CD4-positive, alpha-beta T cell treated with Interleukin-1 beta for 1 hour (primary cell): ENCODE data around the gene PLA2G4D.

Experiments used
- DNase-seq, 2 donors: peaks; one replicate each; pipeline ENCODE4 v3.0.0-alpha.2; 2020 to 2022

The PLA2G4D gene

DNA sequence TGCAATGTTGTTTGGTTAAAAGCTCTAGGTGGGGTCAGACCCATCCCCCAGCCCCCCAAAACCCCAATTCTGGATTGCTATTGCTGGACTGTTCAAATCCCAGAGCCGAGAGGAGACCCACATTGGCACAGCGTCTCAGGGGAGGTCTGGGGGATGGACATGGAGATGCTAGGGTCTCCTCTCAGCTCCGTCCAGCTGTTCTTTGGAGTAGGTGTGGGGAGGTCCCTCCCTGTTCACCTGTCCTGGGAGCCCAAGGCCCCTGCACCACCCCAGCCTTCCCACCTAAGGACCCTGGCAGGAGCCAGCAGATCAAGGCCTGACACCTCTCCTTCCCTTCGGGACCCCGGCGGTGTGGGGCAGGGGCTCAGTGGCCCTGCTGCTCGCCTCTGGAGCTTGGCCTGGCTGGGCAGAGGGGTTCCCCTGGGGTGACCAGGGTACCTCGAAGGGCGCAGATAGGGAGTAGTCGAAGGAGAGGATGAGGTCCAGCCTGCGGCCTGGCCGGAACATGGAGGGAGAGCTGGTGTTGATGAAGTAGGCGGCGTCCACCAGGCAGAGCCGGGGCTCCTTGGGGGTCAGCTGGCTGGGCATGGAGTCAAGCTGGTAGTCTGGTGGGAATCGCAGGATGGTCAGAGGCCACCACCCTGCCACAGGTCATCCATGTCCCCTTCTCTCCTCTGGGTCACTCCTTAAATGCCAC, 23.9 kb downstream of the PLA2G4D start:
- DNase-seq, result no peak

DNA sequence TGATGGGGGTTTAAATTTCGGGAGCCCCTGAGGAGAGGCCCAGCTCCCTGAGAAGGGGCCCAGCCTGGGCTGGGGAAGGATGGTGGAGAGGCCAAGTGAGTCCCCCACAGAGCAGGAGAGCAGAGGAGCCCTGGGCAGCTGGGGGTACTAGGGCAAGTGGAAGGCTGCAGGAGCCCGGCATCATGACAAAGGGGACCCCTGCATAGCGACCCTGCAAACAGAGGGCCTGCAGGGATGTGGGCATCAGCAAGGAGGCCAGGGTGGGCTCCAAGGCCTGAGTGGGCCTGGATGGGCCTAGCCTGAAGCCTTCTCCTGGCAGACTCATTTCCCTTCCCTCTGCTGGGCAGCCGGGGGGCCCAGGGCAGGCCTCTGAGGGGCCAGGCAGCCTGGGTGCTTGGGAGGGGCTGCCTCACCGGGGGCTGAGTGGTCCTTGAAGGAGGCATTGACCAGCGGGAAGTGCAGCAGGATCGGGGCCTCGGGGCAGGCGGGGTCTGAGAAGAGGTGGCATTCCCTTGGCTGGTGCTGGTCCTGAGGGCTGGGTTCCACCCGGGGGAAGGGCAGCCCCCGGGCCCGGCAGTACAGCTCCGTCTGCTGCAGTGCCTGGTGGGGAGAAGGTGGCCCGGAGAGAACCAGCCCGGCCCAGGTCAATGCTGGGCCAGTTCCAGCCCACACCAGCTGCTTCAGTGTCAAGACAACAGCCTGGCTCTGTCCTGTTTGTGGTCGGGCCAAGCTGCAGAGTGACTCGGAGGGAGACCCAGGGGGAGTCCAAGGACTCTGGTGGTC, 24.7 kb downstream of the PLA2G4D start:
- no peak for DNase-seq

DNA sequence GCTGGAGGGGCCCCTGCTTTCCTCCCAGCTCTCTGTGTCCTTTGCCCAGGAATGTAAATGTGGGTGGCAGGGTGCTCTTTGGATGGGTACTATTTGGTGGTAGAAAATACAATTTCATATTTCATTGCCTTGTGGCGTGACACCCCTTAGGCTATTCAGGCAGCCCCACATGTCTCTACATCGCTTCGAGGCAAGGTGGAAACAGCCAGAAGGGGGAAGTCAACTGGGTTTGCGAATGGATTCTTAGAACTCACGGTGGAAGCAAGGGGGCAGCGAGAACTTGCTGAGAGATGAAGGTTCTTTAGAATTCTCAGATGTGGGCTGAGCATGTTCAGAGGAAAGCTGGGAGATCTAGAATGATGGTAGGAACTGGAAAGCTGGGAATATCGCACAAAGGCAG, 25.3 kb downstream of the PLA2G4D start:
- no peak for DNase-seq

DNA sequence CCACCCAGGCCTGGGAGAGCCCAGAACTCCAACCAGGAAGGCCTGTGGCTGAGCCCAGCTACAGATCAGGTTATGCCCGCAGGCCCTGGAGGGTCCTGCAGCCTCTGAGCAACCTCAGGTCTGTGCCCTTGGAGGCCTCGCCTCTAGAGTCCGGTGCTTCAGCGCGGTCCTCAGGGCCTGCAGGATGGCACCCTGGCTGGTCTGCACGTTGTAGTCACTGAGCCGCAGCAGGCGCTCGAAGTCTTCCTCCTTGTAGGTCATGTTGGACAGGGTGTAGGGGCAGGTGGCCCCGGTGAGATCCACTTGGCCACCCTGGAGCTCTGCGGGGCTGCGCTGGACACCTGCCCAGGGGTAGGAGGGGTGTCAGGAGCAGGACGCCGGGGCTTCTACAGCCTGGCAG, 25.8 kb downstream of the PLA2G4D start:
- no peak for DNase-seq

DNA sequence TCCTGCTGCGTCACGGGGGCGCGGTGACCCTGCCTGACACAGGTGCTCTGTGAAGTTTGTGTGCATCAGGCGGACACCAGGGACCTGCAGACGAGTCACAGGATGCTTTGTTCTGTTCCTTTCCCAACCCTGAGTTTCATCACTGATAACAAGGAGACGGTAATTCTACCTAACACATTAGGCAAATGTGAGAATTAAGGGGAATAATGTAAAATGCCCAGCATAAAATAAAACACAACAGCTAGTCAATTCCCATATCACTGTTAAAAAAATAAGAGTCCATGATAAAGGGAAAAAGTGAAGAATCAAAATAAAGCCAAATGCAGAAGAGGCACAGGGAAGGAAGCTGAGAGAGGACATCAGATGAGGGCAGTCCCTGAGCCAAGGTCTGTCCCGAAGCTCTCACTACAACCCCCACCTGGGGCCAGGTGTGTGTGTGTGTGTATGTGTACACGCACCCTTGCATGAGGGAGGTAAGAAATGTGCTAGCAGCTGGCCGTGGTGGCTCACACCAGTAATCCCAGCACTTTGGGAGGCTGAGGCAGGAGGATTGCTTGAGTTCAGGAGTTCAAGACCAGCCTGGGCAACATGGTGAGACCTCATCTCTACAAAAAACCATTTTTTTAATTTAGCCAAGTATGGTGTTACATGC, 27.5 kb downstream of the PLA2G4D start:
- no peak for DNase-seq

DNA sequence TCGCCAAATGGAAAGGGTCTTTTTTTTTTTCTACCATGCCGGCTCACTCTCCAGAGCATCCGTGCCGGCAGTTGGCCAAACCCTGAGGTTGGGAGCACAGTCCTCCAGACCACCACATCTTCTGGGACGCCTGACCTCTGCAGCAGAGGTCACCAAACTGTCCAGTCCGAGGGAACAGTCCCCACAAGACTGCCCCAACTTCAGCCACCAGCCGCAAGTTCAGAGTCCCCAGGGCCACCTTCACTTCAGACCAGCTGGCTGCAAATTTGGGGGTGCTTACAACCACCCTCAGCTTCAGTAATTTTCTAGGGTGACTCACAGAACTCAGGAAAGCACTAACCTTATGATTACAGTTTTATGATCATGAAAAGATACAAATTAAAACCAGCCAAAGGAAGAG, 28.9 kb downstream of the PLA2G4D start:
- DNase-seq, result no peak

DNA sequence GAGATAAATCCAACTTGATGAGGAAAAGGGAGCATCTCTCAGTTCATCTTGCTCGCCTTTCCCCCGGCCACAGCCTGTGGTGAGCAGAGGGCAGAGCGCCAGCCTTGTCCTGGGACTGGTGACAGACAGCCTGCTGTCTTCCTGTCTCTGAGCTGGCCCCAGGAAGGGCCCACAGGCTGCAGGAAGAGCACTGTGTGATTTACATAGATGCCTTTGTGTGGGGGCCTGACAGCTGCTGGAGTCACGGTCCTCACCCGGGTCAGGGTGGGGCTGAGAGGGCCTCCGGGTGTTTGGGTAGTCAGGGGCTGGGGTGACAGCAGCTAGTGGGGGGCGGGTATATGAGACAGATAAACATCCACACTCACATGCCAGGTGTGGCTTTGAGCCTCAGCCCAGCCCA, 29.3 kb downstream of the PLA2G4D start:
- no peak for DNase-seq

DNA sequence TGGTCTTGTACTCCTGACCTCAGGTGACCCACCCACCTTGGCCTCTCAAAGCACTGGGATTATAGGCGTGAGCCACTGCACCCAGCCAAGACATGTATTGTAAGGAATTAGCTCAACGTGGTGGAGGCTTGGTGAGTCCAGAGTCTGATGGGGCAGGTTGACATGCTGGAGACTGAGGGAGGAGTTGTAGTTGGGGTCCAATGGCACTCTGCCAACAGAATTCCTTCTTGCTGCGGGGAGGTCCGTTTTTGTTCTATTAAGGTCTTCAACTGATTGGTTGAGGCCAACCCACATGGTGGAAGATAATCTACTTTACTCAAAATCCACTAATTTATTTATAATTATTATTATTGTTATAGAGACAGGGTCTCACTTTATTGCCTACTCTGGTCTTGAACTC, 30.1 kb downstream of the PLA2G4D start:
- no peak for DNase-seq

DNA sequence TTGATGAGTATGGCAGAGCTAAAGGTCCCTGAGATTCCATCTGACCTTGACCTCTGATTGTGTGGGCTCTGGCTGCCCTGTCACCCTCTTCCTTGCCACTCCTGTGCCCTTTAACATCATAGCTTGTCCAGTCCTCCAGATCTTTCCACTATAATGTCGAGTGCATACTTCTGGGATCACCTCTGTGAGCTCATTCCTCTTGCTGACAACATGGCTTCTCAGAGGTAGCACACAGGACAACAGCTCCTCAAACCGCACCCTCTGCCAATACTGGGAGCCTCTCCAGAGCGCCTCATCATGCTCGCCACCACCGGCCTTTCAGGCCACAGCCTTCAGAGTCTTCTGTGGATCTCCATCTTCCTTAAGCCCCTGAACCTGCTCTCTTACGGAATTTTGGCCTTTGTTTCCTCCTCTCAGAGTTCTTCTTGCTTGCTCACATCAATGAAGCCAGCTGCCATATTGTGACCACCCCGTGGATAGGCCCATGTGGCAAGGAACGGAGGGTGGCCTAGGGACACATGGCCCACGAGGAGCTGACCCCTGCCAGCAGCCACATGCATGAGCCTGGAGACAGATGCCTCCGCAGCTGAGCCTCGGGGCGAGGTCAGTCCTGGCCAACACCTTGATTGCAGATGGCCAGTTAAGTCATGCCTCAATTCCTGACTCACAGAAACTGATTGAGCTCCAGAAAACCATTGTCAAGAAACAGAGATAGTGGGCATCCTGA, 31.1 kb downstream of the PLA2G4D start:
- DNase-seq, result no peak

DNA sequence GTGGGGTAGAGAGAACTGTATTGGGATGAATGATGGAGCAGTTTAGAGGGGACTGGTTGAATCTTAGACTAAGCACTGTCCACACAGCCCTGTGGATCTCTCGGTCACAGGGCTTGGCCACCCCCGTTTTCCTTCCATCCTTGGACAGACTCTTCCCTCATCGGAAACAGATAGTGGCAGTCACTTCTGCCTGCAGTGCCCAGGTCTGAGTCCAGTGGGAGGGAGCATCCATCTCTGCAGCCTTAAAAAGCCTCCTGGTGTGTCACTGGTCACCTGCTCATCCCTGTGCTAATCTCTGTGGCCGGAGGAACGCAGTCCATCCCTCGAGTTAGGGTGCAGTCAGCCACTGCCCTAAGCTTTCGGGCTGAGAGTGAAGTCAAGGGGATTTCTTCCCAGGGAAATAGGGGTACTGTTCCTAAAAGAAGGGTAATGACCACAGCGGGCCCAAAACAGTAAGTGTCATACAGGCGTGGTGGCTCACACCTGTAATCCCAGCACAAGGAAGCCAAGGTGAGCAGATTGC, 32.0 kb downstream of the PLA2G4D start:
- no peak for DNase-seq

DNA sequence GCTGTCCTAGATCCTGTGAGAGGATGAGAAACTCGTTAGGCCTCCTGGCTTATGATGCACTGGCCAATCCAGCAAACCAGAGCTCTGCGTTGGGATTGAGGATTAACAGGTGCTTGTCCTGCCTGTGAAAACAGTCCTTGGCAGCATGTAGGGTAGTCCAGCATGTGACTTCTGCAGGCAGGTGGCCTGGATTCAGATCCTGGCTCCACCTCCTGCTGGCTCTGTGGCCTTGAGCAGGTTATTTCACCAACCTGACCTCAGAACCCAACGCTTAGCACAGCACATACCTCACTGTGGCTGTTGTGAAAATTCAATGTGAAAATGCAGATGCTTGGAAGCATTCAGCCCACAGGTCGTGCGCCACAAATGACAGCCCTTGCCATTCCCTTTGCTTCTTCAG, 33.6 kb downstream of the PLA2G4D start:
- no peak for DNase-seq

DNA sequence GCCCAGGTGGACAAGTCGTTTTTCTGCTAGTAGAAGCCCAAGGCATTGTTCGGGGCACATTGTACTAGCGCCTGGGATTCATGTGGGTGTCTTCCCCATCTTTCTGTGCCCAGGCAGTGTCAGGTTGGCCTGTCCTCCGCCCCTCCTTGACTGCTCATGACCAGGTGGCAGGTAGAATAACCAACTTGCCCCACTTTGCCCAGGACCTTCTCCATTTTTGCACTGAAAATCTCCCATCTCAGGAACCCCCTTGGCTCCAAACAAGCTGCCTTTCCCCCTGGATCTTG, 33.9 kb downstream of the PLA2G4D start:
- DNase-seq, result no peak

DNA sequence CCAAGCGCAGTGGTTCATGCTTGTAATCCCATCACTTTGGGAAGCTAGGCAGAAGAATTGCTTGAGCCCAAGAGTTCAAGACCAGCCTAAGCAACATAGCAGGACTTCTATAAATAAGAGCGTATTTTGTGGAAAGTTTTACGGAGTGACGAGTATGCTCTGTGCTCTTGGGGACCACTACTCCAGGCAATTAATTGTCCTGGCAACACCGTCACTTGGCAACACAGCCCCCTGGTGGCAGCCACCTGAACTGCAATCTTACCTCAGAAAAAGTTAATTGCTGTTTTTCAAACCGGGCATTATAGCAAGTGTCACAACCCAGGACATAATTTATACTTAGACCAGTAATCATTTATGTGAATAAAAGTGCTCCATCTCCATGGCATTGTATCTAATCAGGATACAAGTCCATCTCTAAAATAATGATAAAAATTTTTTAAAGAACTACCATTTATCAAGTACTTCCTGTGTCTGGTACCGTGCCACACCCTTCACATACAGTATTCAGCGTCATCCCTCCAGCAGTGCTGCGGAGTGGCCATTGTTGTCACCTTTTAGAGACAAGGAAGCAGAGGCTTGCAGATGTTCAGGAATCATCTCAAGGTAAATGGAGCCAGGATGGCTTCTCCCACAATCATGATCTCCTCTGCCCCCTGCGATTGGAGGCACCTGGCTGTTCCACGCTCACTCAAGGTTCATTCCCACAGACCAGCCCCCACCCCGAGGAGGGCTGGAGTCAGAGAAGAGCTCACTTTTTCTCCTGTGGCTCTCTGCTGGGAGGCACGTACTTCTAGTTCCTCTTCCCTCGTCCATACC, 34.5 kb downstream of the PLA2G4D start:
- peak; percentile 49 to 67 for DNase-seq

DNA sequence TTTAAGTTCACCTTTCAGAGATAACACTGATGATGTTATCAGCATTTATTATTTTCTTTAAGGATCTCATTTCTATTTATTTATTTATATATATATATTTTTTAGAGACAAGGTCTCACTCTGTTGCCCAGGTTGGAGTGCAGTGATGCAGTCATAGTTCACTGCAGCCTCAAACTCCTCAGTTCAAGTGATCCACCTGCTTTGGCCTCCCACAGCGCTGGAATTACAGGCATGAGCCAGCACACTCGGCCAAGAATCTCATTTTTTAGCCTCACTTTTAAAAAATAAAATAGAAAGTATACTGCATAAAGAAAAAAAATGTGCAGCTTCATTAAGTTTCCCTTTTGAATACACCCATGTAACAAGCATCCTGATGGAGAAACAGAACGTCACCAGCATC, 35.6 kb downstream of the PLA2G4D start:
- DNase-seq, result no peak

DNA sequence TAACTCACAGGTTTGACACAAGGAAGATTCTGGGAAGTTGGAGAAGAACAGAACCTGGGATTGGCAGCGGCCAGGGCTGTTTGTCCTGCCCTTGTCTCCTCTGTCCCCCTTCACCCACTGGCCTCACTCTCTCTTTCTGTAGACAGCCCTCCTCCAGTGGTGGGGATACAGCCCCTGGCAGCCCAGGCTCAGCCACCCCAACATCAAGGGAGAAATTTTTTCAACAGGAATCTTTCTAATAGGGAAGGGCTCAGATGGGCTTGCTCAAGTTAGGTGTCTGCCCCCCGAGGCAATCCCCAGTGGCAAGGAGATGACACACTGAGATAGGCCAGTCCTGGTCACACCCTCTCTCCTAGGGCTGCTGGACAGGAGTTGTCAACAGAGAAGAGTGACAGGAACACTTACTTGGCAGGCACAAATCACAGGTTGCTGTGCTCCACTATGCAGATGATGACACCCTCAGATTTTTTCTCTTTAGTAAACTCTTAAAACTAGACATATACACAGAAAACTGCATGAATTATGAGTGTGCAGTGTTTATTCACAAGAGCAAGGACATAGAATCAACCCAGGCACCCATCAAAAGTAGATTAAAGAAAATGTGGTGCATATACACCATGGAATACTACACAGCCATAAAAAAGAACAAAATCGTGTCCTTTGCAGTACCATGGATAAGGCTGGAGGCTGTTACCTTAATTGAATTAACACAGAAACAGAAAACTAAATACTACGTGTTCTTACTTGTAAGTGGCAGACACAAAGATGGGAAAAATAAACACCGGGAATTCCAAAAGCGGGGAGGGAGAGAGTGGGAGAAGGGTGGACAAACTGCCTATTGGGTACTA, 36.3 kb downstream of the PLA2G4D start:
- DNase-seq, result no peak

DNA sequence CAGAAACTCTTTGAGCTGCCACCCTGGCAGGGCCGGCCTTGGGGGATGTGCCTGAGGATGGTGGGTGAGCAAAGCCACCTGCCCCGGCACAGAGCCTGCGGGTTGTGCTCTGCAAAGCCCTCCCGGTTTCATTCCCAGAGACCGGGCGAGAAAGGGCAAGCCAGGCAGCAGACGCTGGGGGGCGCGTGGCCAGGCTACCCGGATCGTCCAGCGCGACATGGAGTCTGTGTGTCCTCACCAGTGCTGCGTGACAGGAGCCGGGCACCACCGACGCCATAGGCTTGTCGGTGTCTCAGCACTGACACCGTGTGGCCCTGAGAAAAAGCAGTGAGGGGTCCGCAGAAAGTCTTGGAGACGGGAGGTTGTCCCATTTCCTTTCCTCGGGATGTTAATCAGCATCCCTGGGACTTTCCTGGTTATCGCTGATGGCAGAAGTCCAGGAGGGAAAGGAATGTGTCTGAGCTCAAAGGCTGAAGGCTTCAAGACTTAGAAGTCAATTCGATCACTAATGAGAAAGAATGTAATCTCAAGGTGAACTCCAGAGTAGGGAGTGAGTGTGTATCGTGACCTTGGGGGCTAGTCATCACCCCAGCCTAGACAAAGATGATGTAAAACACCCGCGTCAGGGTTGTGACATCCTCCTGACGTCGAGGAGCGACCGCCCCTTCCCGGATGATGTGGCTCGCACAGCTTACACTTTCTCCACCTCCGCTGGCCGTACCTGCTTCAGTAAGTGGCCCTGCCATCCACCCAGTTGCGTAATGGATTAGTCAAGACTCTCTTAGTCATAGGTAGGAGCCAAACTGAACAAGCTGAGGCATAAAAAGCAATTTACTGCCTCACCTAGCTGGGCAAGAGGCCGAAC, 37.2 kb downstream of the PLA2G4D start:
- peak; percentile 62 to 81 for DNase-seq

DNA sequence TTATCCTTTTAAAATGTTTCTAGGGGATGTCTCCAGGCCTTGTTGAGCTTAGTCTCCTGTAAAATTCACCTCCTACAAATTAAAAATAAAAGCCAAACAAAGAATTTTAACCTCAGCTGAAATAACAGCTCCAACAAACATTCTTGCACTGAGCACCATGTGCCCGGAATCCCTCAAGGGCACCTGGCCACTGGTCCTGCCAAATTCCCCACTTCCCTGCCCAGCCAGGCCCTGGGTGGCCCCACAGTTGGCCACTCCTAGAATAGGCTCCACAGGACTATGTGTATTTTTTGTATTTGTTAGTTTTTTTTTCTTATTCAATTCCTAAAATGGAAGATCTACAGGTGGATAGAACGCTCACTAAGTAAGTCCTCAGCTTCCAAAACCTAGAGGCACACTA, 40.4 kb downstream of the PLA2G4D start:
- no peak for DNase-seq

DNA sequence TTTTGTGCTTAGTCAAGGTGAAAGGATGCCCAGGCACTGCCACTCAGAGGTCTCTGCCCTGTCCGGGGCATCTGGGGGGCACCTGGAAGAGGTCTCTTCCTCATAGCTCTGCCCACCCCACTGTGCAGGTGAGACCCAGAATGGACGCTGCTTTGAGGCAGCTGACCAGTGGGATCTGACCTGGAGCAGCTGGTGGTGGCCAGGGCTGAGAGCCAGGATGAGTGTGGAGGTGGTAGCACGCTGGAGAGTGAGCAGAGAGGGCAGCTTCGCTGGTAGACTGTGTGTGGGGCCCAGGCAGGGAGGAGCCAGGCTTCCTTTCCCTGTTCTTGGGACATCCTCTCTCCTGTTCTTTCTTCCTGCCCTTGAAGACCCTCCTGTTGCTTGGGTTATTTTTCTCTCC, 41.4 kb downstream of the PLA2G4D start:
- DNase-seq, result no peak

DNA sequence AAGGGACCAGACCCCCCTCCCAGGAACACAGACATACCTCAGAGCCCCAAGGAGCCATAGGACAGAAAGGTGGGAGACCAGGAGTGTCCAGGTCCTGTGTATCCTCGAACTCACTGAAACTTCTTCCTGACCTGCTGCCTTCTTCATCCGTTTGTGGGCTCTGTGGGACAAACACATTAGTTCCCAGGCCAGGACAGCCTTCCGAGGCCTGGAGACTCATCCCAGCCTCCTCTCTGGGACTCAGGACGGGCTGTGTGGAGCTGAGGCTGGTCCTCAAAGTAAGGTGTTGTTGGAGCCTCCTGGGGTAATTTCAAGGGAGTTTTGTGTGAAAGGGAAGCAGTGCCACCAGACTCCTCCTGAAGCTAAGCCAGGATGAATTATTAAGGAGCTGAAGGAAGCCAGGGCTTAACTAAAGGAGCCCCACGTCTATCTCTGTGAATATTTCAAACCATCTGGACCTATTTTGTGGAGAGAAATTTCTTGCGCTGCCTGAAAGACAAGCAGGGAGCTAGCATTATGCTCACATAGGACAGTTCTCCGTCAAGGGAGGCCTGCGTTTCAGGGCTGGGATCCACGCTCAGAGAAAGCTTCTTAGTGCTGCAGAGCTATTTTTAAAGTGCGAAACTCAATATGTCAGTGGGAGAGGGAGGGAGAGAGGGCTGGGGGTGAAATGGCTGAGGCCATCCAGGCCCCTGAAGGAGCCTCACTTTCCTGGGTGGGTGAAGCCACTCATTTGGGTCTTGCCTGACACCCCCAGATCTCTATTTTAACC, 43.7 kb downstream of the PLA2G4D start:
- DNase-seq, result no peak

DNA sequence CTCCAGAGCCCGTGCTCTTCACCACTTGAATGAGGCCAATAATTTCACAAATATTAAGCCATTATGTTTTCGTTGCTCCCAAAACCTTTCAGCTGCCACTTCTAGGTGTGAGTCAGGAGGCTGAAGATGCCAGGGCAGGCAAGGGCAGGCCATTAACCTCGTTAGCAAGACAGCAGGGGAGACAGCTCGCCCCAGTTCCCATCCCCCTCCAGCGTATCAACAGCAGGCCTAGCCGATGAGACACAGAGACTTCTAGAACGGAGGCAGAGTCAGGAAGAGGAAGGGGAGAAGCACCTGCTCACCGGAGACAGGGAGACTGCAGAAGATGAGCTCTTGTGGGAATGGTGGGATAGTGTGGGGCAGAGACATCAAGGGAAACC, 45.6 kb downstream of the PLA2G4D start:
- DNase-seq, result no peak
